GM18499 (cell line): ENCODE results near the gene PTPRK.

Experiments used
- ATAC-seq: cut with Tn5 transposase; IDR thresholded peaks from one replicate; pipeline ENCODE4 v1.9.1; 2021; ENCODE audit warnings: moderate number of reproducible peaks; ENCODE audit not compliant: insufficient read depth, unreplicated experiment

The PTPRK gene

GRCh38 chr6:128168244-128168643, 352.2 kb downstream of the PTPRK start:
- ATAC-seq, result no peak

- ATAC-seq, result no peak
Observed at GRCh38 chr6:128167552-128167951, 352.8 kb downstream of the PTPRK start.

GRCh38 chr6:128164254-128164653, 356.1 kb downstream of the PTPRK start:
- ATAC-seq, result no peak

- no peak for ATAC-seq
Observed at GRCh38 chr6:128162423-128162822, 358.0 kb downstream of the PTPRK start.

- no peak for ATAC-seq
Observed at GRCh38 chr6:128161839-128162238, 358.6 kb downstream of the PTPRK start.

- no peak for ATAC-seq
Observed at GRCh38 chr6:128161263-128161662, 359.1 kb downstream of the PTPRK start.

- ATAC-seq, result no peak
Observed at GRCh38 chr6:128158496-128158895, 361.9 kb downstream of the PTPRK start.

- ATAC-seq, result no peak
Observed at GRCh38 chr6:128156321-128157111, 363.9 kb downstream of the PTPRK start.

- no peak for ATAC-seq
Observed at GRCh38 chr6:128155826-128156225, 364.6 kb downstream of the PTPRK start.

- no peak for ATAC-seq
Observed at GRCh38 chr6:128152551-128152950, 367.8 kb downstream of the PTPRK start.

GRCh38 chr6:128150376-128150775, 370.0 kb downstream of the PTPRK start:
- no peak for ATAC-seq

- no peak for ATAC-seq
Observed at GRCh38 chr6:128149796-128150195, 370.6 kb downstream of the PTPRK start.

GRCh38 chr6:128144320-128144719, 376.1 kb downstream of the PTPRK start:
- no peak for ATAC-seq

- no peak for ATAC-seq
Observed at GRCh38 chr6:128141932-128142331, 378.5 kb downstream of the PTPRK start.

GRCh38 chr6:128139519-128139918, 380.9 kb downstream of the PTPRK start:
- no peak for ATAC-seq

GRCh38 chr6:128138694-128139093, 381.7 kb downstream of the PTPRK start:
- ATAC-seq, result no peak

GRCh38 chr6:128135325-128135724, 385.1 kb downstream of the PTPRK start:
- no peak for ATAC-seq

GRCh38 chr6:128131566-128131965, 388.8 kb downstream of the PTPRK start:
- ATAC-seq, result no peak

GRCh38 chr6:128131036-128131435, 389.4 kb downstream of the PTPRK start:
- no peak for ATAC-seq

GRCh38 chr6:128129679-128130078, 390.7 kb downstream of the PTPRK start:
- ATAC-seq, result no peak

- no peak for ATAC-seq
Observed at GRCh38 chr6:128127650-128128049, 392.7 kb downstream of the PTPRK start.

GRCh38 chr6:128124713-128125112, 395.7 kb downstream of the PTPRK start:
- no peak for ATAC-seq
